ENCODE data around the gene BRCA2. TPM values are rescaled to one million over a fixed set of nuclear protein-coding genes. Genes with fewer than 3 reads are reported as not detected.

The BRCA2 gene
- total and polyA plus RNA-seq, 9 donors: 0.36 to 3.3 (median 0.95) TPM

DNA sequence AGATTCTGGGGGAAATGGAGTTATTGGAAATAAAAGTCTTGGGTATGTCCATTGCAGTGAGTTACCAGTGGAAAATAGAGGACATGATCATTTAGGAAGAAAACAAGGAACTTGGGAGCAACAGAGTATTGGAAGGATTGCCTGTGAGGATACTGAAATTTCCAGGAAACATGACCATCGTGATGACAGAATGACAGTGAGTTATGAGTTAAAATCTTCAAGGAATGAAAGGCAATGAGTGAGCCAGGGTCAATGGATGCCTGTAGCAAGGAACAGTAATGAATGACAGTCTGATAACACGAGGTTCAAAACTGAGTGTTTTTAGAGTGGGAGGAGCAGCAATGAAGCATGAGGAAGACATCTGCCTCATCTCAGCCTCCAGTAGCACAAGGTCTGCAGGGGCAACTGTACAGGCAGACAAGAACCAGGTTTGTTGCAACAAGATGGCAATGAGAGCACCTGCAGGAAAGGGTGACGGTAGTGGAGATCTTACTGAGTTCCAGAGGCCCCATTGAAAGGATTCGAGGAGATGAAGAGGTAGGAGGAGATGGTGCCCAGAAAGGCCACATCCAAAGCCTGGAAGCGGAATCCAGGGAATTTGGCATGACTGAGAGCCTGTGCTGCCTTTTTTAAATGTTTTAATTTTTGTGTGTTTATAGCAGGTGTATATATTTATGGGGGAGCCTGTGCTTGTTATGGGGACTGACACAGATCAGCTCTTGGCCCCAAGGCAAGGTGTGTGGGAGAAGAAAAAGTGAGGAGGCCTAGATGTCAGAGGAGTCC is 68.7 kb downstream of the BRCA2 start:
- WGBS, 3 donors: 73 to 80% (median 78%) methylated on average over 5 of the region's 5 CpGs
- TF ChIP-seq, protein P1, sequence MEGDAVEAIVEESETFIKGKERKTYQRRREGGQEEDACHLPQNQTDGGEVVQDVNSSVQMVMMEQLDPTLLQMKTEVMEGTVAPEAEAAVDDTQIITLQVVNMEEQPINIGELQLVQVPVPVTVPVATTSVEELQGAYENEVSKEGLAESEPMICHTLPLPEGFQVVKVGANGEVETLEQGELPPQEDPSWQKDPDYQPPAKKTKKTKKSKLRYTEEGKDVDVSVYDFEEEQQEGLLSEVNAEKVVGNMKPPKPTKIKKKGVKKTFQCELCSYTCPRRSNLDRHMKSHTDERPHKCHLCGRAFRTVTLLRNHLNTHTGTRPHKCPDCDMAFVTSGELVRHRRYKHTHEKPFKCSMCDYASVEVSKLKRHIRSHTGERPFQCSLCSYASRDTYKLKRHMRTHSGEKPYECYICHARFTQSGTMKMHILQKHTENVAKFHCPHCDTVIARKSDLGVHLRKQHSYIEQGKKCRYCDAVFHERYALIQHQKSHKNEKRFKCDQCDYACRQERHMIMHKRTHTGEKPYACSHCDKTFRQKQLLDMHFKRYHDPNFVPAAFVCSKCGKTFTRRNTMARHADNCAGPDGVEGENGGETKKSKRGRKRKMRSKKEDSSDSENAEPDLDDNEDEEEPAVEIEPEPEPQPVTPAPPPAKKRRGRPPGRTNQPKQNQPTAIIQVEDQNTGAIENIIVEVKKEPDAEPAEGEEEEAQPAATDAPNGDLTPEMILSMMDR (IDR thresholded peaks at IDR 0.05): no peak
- TF ChIP-seq EP300 (IDR thresholded peaks at IDR 0.05) (no peak), POLR2A (IDR thresholded peaks at IDR 0.05) (no peak)
- Histone ChIP-seq H3K9me3 (no peaks in the 10 kb centered on the region), H3K27me3 (no peaks in the 10 kb centered on the region), H3K27ac (no peak overlapping the region), H3K4me3 (no peak overlapping the region), H3K4me1 (ENCODE audit: insufficient read depth) (peaks cover 1% of the 10 kb centered on the region), H3K36me3 (no peaks in the 10 kb centered on the region)
- intact Hi-C loops (cut with DNase I): loop anchor here in 2 of 4 donors (5.0 to 10.0 kb wide), 3 partner anchors 158 to 198 kb away; no protein-coding TSS in a partner anchor
- DNase-seq: no peak

DNA sequence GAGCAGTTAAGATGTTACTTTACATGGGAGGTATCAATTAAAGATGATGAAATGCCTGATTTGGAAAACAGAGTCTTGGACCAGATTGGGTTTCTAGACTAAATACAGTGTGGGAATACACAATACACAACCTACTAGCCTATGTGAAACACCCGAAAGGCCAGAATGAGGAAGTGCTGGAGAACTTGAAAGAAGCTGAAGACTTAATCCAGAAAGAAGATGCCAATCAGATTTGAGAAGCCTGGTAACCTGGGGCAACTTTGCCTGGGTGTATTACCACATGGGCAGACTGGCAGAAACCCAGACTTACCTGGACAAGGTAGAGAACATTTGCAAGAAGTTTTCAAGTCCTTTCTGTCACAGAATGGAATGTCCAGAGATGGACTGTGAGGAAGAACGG is 69.4 kb downstream of the BRCA2 start:
- no peaks in the 10 kb centered on the region for H3K36me3 ChIP-seq
- H3K27ac ChIP-seq: no peak overlapping the region
- intact Hi-C loops (cut with DNase I): loop anchor here in 2 of 4 donors (5.0 to 10.0 kb wide), 3 partner anchors 158 to 198 kb away; no protein-coding TSS in a partner anchor
- H3K4me3 ChIP-seq: no peak overlapping the region
- TF ChIP-seq, protein P1 (IDR thresholded peaks at IDR 0.05): no peak
- no peak for TF ChIP-seq EP300 (IDR thresholded peaks at IDR 0.05)
- no peak for TF ChIP-seq POLR2A (IDR thresholded peaks at IDR 0.05)
- no peaks in the 10 kb centered on the region for H3K9me3 ChIP-seq
- 79 to 92% (median 86%) methylated on average over 2 of the region's 2 CpGs for WGBS, 3 donors
- H3K4me1 ChIP-seq (ENCODE audit: insufficient read depth): peaks cover 1% of the 10 kb centered on the region
- H3K27me3 ChIP-seq: no peaks in the 10 kb centered on the region
- no peak for DNase-seq

DNA sequence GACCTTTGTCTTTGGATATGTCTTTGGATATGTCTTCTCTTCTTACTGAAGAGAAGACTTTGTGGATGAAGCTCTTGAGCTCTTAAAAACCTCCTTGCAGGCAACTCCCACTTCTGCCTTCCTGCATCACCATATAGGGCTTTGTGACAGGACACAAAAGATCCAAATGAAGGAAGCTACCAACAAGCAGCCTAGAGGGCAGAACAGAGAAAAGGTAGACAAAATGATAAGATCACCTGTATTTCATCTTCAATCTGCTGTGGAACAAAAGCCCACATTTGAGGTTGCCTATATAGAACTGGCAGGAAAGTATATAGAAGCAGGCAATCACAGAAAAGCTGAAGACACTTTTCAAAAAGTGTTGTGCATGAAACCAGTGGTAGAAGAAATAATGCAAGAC is 70.1 kb downstream of the BRCA2 start:
- intact Hi-C loops (cut with DNase I): loop anchor here in 1 of 4 donors (10.0 kb wide), 1 partner anchor 159 kb away; no protein-coding TSS in a partner anchor
- Histone ChIP-seq H3K9me3 (no peaks in the 10 kb centered on the region), H3K4me1 (ENCODE audit: insufficient read depth) (peaks cover 1% of the 10 kb centered on the region), H3K27ac (no peak overlapping the region), H3K27me3 (no peaks in the 10 kb centered on the region), H3K4me3 (no peak overlapping the region), H3K36me3 (no peaks in the 10 kb centered on the region)
- TF ChIP-seq EP300 (IDR thresholded peaks at IDR 0.05) (no peak), POLR2A (IDR thresholded peaks at IDR 0.05) (no peak)
- TF ChIP-seq, protein P1 (IDR thresholded peaks at IDR 0.05): no peak
- DNase-seq: no peak

DNA sequence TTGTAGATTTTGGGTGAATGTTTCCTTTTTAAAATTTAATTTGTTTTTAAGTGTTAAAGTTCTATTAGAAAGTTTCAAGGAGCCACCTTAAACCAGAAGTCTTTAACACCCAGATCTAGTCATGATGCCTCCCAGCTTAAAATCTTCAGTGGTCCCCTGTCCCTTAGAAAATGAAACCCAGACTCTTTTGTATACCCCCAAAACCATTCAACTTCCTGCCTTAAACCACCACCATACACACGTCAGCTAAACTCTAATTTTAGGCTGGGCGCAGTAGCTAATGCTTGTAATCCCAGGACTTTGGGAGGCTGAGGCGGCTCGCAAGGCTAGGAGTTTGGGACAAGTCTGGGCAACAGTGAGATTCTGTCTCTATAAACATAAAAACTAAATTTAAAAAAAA is 74.7 kb downstream of the BRCA2 start:
- TF ChIP-seq EP300 (IDR thresholded peaks at IDR 0.05) (no peak), POLR2A (IDR thresholded peaks at IDR 0.05) (no peak)
- TF ChIP-seq, protein P1 (IDR thresholded peaks at IDR 0.05): no peak
- 83 to 96% (median 84%) methylated on average over 4 of the region's 4 CpGs for WGBS, 3 donors
- intact Hi-C loops (cut with DNase I): no loop called here
- DNase-seq: no peak
- H3K9me3 ChIP-seq: no peaks in the 10 kb centered on the region
- no peaks in the 10 kb centered on the region for H3K4me1 ChIP-seq (ENCODE audit: insufficient read depth)
- no peaks in the 10 kb centered on the region for H3K36me3 ChIP-seq
- H3K27ac ChIP-seq: no peak overlapping the region
- no peak overlapping the region for H3K4me3 ChIP-seq
- no peaks in the 10 kb centered on the region for H3K27me3 ChIP-seq

Measured in ovary (tissue), 9 donors.